GM12872 (cell line): ENCODE measurements around the gene WDR90.

Source experiments
- TF ChIP-seq, protein P1 (sequence below): IDR thresholded peaks from 3 replicates; pipeline ENCODE4 v1.5.1; 2011; ENCODE audit warnings: low read depth, mild to moderate bottlenecking, low read length, moderate library complexity; ENCODE audit not compliant: insufficient read depth

Gene WDR90

DNA sequence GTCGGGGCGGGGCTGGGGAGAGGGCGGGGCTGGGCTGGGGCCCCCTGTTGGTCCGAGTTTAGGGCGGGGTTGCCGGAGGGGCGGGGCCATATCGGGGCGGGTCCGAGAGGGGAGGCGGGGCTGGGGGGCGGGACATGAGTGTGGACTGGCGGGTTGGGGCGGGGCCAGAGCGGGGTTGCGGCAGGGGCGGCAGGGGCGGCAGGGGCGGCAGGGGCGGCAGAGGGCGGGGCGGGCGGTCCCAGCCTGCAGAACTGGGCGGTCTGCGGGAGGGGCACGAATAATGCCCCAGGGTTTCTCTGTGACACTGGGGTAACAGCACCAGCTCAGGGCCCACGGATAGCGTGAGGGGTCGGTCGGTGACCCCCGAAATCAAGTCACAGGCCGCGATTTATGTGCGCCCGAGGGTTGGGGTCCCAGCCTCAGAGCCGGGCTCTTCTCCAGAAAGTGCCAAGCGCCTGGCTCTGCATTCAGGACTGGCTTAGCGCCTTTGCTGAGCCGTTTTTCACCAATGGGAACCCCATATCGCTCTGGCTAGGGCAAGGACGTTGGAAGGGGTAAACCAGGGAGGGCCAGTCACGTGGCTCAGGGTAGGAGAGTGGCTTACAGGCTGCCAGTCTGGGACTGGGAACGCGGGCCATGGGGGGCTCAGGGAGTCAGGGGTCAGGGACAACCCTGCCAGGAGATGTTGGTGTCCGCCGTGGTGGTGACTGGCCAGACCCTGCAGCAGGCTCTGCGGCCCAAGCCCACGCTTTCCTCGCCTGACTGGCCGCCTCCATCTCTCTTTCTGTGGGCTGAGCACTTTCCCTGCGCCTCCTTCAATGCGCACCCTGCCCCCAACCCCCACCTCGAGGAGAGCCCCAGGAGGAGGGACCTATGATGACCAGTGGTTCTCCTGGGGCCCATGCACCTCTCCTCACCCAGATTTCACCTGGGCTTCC lies 11.8 kb upstream of the WDR90 start:
- TF ChIP-seq, protein P1, sequence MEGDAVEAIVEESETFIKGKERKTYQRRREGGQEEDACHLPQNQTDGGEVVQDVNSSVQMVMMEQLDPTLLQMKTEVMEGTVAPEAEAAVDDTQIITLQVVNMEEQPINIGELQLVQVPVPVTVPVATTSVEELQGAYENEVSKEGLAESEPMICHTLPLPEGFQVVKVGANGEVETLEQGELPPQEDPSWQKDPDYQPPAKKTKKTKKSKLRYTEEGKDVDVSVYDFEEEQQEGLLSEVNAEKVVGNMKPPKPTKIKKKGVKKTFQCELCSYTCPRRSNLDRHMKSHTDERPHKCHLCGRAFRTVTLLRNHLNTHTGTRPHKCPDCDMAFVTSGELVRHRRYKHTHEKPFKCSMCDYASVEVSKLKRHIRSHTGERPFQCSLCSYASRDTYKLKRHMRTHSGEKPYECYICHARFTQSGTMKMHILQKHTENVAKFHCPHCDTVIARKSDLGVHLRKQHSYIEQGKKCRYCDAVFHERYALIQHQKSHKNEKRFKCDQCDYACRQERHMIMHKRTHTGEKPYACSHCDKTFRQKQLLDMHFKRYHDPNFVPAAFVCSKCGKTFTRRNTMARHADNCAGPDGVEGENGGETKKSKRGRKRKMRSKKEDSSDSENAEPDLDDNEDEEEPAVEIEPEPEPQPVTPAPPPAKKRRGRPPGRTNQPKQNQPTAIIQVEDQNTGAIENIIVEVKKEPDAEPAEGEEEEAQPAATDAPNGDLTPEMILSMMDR, result no peak

DNA sequence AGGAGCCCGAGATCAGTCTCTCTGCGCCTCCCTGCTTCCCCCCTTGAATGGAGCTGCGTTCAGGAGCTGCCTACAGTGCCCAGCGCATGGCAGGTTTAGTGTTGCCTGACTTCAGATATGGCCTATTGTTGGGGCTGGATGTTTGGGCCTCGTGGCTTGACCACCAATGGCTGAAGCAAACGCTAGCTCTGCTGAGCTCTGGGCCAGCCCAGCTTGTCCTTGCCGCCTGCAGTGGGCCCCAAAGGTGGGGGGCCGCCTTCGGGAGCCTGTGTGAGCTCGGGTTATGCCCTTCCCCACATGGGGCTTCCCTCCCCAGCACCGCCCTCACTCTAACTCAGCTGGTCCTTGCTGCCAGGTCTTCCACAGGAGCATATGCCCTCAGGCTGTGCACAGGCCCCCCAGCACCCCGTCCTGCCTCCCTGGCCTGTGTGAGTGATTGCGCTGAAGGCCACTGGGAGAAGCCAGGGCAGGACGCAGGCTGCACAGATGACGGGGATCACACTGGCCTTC lies 11.1 kb upstream of the WDR90 start:
- TF ChIP-seq, protein P1, result no peak

DNA sequence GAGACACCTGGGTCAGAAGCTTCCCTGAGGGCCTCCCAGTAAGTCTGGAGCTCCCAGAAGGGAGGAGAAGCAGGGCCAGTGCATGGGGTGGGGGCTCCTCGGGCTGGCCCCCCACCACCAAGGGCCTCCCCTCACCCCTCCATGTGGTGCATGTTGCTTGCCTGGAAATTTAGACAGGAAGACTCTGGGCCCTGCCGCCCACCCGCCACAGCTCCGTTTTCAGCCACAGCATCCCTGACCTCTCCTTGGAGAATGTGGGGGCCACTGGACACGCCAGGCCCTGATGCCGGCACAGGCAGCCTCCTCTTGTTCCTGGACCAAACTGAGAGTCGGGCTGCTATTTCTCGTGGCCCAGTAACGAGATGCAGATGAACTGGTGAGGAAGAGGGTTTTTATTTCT lies 10.3 kb upstream of the WDR90 start:
- TF ChIP-seq, protein P1, result no peak

DNA sequence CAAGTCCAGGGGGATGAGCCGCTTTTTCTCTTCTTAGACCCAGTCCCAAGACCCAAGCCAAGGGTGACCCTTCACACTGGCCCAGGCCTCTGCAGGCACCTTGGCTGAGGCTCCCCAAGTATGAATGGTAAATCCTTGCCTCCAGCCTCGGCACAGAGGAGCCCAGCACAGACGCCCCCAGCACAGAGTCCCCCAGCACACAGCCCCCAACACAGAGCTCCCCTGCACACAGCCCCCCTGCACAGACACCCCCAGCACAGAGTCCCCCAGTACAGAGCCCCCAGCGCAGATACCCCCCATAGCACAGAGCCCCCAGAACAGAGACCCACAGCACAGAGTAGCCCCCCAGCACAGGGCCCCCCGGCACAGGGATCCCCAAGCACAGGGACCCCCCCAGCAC lies 8.6 kb upstream of the WDR90 start:
- TF ChIP-seq, protein P1, result no peak

DNA sequence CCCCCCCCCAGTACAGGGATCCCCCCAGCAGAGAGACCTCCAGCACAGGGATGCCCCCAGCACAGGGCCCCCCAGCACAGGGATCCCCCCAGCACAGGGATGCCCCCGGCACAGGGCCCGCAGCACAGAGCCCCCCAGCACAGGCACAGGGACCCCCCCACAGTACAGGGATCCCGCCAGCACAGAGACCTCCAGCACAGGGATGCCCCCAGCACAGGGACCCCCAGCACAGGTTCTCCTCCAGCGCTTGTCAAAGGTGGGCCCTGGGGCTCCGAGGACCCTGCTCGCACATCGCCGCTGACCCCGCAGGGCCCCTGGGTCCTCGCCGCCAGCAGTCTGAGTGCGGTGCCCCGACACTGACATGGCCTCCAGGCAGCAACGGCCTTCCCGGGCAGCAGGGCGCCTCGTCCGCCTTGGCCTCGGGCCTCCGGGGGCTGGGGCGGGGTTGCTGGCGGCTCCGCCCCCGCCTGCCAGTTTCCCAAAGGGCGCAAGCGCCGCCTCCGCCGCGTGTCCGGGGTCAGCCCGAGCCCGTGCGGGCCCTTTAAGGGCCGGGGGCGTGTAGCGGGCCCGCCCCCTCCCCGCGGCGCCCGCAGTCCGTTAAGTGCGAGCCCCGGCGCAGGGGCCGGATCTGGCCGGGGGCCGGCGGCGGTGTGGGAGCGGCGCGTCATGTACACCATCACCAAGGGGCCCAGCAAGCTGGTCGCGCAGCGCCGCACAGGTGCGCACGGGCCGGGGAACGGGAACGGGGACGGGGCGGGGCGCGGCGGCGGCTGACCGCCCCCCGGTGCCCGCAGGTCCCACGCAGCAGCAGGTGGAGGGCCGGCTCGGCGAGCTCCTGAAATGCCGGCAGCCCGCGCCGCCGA lies 7.6 kb upstream of the WDR90 start, which contains the start of gene MCRIP2:
MCRIP2 (plus strand) TSS at position 503 of the 863 bp plus-strand sequence; CDS start at position 667, 164 bp downstream.
- TF ChIP-seq, protein P1, result no peak

DNA sequence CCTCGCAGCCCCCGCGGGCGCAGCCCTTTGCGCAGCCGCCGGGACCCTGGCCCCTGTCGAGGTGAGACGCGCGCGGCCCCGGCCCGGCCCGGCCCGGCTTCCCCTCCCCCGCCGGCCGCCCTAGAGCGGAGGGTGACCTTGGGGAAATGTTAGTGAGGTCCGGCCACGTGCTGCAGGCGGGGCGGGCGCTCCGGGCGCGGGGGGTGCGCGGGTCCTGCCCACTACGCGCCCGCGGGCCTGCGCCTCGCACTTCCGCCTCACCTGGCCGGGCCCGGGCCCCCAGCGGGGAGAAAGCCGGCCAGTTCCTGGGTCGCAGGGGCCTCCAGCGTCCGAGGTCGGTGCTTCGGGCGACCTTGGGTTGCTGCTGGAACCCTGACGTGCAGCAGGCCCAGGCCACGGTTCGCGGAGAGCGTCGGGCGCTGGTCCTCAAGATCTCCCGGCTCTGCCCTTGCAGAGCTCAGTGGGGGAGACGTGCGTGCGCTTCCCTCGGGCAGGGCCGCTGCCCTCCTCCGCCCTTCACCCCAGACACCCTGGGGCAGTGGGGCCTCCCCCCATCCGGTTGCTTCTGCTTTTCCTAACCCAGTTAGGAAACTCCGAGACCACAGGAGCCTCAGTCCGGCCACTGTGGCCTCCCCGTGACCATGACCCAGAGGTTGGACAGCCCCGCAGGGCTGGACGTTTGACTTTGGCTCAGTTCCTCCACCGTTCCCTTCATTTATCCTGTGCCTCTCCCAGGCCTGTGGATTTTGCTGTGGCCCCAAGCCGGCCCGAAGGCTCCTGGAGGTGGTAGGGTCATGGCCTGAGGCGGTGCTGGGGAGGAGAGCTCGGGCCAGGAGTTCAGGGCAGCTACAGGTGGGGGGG lies 6.7 kb upstream of the WDR90 start:
- TF ChIP-seq, protein P1, result no peak
